ENCODE results near the gene HOXA6.

- TF ChIP-seq KDM2B (CRISPR knock-in tag; IDR thresholded peaks at IDR 0.05): no peak
- TF ChIP-seq L3MBTL2 (IDR thresholded peaks at IDR 0.05): no peak
- TF ChIP-seq POLR2A (conservative IDR thresholded peaks at IDR 0.05): no peak
- TF ChIP-seq PPARD (CRISPR knock-in tag; IDR thresholded peaks at IDR 0.05): no peak
Measured at GRCh38 chr7:27154369-27154768, 6.8 kb upstream of the HOXA6 start.
